Prostate gland (tissue), 2 donors: ENCODE data around the gene FBXW10.
"Not testable (repeated sequence)": the region's sequence is repeated elsewhere in the genome, so short reads cannot be mapped to it uniquely, and the experiment has no call there.

Experiments used
- CTCF ChIP-seq, 4 experiments: fragments of 200-600 bp in 2 of 4; fragments of 450-650 bp in 2 of 4; sonication (generic) in 2 of 4; IDR thresholded peaks; 1 replicate in 3 of 4; 2 replicates in 1 of 4; pipeline ENCODE4 v1.5.1; 2016 to 2019; ENCODE audit warnings: antibody characterized with exemption in 4 of 4, mild to moderate bottlenecking in 2 of 4, moderate library complexity in 2 of 4
- POLR2A ChIP-seq: fragments of 450-650 bp; IDR thresholded peaks from one replicate; pipeline ENCODE4 v1.6.1; 2016; ENCODE audit warnings: antibody characterized with exemption, mild to moderate bottlenecking
- POLR2AphosphoS5 ChIP-seq: sonication (generic); formaldehyde crosslinking; IDR thresholded peaks from one replicate; pipeline ENCODE4 v1.6.1; 2017; ENCODE audit warnings: antibody characterized with exemption

- TF ChIP-seq CTCF (IDR thresholded peaks at IDR 0.05); POLR2AphosphoS5; POLR2A: not testable (repeated sequence)
These were observed 35.6 kb upstream of the FBXW10 start for GRCh38 chr17:18708215-18708614.
